Measurements from ENCODE around the gene OR2A42.
"Not testable (repeated sequence)": the region's sequence is repeated elsewhere in the genome, so short reads cannot be mapped to it uniquely, and the experiment has no call there.

The OR2A42 gene, protein sequence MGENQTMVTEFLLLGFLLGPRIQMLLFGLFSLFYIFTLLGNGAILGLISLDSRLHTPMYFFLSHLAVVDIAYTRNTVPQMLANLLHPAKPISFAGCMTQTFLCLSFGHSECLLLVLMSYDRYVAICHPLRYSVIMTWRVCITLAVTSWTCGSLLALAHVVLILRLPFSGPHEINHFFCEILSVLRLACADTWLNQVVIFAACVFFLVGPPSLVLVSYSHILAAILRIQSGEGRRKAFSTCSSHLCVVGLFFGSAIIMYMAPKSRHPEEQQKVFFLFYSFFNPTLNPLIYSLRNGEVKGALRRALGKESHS

DNA sequence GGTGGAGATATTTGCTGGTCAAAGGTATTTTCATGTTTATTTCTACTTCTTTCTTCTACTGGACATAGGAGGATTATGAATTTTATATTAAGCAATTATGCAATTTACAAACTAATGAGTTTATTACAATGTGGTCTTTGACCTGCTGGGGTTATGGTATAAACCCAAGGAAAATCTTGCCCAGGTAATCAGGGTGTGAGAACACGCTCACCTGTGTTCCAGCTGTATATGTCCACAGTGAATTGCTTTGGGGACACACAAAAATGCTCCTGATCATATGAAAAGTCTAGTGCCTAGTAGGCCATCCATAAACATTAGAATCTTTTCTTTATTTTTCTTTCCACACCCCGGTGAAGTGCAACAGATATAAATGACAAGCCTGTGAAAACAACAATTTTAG lies at the start of gene OR2A42:
TSS of gene OR2A42 (minus strand) at position 241 of the 400 bp plus-strand sequence. CDS start 6,762 bp downstream, outside the sequence.
- not testable (repeated sequence) for DNase-seq

DNA sequence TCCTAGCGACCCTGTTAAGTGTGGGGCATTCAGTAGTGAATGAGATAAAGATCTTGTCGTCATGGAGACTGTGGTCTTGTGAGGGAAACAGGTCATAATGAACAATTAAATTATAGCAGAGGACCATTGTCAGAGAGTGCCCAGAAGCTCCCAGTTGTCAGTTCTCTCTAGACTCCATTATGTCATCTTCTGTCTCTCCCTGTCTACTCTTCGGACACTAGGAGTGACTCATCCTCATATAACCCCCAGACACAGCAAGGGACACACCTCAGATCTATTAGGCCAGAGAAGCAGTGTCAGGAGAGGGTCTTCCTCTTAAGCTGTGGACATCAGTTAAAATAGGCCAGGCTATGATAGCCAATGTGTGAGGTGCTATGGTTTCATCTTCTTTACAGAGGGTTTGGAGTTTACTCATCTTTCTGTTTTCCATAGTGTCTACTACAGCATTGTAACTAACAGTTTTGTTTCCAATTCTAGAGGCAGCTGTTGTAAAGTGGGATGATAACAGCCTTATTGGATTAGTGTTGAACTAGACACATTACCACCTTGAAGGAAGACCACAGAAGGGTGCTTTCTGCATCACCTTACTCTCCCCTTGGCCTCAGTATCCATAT lies 47.9 kb upstream of the OR2A42 start:
- not testable (repeated sequence) for DNase-seq

DNA sequence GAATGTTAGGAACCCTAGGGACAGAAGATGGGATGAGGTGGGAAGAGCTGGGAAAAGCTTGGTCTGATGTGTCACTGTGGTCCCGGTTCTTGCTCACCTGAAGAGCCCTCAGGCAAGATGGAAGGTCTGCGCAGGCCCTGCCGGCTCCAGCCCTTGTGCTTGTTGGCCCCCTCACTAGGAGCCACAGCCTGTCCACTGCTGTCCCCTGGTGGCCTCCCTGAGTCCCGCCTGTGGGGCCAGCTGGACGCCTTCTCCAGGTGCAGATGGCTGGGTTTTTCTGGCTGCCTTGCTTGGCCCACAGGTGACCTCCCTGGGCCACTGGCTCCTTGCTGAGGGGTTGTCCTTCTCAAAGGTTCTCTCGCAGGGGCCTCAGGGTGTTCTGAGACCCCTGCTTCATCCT lies 44.3 kb upstream of the OR2A42 start:
- not testable (repeated sequence) for DNase-seq

DNA sequence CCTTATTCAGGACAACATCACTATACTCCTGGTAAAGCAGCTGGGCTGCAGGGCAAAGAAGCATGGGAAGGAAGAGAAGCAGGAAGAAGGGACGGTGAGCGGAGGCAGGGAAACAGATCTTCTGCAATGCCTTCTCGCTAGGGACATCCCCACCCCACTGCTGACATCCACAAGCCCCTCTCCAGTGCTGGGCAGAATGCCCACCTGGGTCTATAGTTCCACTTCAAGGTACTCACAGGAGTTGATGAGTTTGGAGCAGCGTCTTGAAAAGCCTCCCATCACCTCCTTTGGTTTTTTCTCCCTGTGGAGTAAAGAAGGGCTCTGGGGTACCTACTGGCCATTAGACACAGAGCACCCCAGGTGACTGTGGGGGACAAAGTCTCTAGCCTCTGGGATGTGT lies 43.1 kb upstream of the OR2A42 start:
- not testable (repeated sequence) for DNase-seq

DNA sequence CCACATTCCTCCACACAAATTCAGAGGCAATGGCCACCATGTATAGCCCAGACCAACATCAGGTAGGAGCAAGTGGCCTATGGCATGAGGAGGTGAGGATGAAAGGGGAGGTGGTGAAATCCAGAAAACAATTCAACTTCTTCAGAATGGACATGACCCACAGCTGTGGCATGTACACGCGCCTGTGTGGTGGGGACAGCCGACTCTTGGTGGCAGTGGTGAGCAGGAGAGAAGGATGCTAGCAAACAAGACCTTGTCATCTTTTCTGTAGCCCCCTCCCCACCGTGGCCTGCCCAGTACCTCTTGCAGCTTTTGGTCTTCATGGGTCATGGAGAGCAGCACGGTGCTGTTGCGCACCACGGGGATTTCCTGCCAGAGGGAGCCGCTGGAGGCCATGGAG lies 42.6 kb upstream of the OR2A42 start:
- not testable (repeated sequence) for DNase-seq

DNA sequence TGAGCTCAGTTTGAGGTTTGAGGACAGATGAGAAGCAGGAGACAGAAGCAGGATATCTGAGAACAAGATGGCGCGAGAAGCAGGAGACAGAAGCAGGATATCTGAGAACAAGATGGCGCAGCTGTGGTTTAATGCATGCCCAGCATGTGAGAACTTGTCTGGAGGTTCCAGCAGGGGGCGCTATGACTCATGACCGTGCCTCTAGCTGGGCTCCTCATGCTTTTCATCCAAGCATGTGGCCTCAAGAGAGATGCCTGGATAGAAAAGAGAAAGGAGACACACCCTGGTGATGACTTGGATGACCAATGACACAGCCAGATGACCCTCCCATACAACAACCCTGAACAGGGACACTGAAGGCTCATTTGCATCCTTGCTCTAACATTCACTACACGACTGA lies 40.6 kb upstream of the OR2A42 start:
- not testable (repeated sequence) for DNase-seq

DNA sequence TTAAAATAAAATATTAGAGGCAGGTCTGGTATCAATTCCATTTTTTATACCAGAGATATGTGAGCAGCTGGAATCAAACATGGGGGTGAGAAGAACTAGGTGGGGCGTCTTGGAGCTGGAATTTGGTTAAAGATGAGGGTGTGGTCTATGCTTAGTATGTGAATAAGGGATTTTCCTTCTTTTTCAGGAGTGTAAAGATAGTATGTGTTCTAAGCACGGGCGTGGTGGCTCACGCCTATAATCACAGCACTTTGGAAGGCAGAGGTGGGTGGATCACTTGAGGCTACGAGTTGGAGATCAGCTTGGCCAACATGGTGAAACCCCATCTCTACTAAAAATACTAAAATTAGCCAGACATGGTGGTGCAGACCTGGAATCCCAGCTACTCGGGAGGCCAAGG lies 35.9 kb upstream of the OR2A42 start:
- not testable (repeated sequence) for DNase-seq

DNA sequence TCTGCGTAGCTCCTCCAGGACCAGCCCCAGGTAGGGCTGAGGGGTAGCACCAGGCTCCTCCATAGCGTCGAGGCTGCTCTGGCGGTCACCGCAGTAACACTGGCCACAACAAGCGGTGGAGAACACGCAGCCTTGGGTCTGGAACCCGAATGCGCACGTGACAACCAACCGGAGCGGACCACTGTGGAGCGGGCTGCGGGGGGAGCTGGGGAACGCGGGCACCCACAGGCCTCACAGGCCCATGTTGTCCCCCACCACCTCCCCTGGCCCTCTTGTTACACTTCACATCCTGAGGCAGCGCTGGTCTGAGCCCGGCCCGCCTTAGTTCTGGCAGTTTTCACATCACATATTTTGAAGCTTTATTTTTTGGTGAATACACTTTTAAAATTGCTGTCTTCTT lies 29.8 kb upstream of the OR2A42 start, which contains the start of gene CTAGE8:
TSS of gene CTAGE8 (minus strand) at position 101 of the 400 bp plus-strand sequence. CDS start at position 63, 38 bp downstream.
- not testable (repeated sequence) for DNase-seq

DNA sequence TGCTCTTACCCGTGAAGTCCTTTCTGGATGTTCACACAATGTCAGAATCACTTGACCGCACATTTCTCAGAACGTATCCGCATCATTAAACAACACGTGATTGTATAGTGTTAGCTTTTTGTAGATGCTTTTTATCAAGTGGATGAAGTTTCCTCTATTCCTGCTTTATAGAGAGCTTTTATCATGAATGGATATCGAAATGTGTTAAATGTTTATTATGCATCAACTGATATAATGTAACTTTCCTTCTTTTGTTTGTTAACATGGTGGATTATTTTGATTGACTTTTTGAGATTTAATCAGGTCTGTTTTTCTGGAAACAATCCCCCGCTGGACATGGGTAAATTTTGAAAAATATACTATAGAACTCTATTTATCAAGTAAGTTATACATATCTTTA lies 25.3 kb upstream of the OR2A42 start, which contains the start of gene OR2A7:
TSS of gene OR2A7 (minus strand) at position 101 of the 400 bp plus-strand sequence. CDS start 5,164 bp downstream, outside the sequence.
- DNase-seq: not testable (repeated sequence)

DNA sequence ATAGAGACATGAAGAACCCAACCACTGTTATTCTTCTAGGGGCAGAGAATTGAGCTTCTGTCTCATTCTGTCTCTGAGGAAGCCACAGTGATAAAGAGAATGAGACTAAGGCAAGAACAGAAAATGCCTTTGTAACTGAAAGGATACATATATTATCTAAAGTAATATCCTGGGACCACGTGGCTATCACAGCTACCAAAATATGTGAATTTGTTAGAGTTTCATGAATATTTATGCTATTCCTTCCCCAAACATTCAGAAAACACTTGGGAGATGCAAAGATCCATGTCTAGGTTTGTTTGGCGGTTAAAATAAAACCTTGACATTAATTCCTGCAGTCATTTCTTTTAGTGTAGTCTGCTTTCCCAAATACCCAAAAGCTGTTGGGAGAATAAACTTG lies 22.7 kb upstream of the OR2A42 start:
- DNase-seq: not testable (repeated sequence)

DNA sequence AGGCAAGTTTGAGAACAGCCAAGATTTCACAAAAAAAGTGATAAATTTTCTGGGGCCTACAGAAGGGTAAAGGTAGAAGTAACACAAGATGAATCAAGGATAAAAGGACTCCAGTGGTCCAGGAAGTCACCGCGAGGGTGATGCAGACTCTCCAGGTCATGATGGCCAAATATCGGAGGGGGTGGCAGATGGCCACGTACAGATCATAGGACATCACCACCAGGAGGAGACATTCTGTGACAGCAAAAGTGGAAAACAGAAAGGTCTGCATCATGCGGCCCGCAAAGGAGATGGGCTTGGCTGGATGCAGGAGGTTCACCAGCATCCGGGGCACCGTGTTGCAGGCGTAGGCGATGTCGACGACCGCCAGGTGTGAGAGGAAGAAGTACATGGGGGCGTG lies 19.7 kb upstream of the OR2A42 start:
- DNase-seq: not testable (repeated sequence)

DNA sequence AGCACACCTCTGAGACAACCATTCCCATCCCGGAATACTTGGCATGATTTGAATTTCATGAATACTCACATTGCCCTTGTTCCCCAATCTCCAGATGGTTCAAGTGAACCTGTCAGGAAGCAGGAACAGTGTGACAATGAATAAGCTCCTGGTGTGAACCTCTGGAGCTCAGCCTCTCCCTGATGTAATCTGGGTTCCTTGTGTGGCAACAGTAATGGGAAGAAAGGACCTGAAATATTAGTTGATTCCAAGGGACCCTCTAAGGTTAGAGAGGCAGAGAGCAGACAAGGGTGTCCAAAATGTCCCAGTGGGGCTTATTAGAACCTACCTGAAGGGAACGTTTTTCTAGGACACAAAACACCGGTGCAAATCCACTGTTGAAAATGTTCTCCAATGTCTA lies 16.7 kb upstream of the OR2A42 start:
- no peak for DNase-seq

DNA sequence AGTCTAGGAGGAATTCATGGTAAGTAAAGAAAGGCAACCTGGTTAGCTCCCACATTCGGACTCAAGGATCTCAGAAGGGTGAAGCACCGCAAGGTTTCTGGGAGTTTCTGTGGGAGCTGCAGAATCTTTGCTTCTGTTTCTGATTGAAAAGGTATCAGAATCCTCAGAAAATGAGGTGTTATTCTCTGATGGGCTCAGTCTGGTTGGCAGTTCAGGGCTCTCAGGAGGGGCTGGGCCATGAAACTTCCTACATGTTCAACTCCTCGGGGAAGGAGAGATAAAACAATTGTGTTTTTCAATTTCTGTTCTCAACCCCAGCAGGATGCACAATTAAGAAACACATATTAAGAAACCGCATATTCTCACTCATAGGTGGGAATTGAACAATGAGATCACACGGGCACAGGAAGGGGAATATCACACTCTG lies 16.1 kb upstream of the OR2A42 start:
- DNase-seq: no peak

DNA sequence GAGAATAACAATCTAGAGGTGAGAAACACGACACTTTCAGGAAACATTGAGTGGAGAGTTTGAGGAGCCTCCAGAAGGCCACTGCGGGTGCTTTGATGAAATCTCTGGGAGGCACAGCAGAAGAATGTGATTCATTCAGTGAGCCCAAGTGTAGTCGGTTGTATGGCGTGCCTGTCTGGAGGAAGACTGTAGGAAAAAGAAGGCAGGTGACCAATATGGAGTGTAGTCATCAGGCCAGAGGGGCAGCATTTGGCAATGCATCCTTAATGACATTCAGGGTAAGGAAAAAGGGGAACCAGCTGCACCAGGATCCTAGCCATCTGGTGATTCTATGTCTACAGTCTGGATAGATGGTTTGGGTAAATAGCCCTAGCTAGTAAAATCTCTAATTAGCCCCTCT lies 12.9 kb upstream of the OR2A42 start:
- DNase-seq: not testable (repeated sequence)

DNA sequence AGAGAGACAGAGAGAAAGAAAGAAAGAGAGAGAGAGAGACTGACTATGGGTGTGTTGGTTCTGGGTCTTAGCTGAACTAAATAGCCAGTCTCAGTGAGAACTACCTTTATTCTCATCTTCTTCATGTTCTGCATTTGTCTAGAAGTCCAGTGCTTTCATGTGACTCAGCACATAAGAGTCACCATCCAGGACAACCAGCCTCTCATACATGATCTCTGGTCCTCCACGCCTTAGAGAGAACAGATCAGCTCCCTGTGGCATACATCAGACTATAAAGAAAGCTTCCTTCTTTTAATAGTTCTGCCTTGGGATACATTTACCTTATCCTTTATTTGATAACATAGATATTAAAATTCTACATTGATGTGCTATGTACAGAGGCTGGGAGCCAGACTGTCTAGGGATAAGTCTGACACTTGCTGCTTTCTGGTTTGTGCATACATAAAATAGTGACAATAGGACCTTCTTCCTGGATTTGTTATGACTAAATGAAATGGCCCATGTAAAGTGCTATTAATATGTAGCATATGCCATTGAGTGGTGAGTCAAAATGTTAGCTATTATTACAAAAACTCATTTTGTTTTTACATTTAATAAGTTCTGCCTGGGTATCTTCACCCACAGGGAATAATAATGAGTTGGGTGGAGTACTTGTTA lies 8.4 kb upstream of the OR2A42 start:
- not testable (repeated sequence) for DNase-seq

DNA sequence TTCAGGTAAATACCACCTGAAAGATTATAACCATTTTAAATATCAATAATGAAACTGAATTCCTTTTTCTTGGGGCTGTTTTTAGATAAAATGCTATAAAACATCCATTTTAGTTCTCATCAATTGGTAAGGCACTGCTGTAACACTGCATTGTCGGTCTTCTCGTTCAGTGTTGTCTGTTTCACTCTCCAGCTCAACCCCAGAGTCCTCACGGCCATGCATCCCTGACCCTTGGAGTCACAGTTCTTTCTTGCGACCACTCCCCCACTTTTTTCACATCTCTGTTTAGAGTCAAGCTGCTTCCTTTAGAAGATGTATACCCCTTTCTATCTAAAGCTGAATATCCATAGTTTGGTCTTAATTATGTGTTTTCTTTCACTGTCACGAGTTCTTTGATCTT lies 7.6 kb upstream of the OR2A42 start:
- not testable (repeated sequence) for DNase-seq

DNA sequence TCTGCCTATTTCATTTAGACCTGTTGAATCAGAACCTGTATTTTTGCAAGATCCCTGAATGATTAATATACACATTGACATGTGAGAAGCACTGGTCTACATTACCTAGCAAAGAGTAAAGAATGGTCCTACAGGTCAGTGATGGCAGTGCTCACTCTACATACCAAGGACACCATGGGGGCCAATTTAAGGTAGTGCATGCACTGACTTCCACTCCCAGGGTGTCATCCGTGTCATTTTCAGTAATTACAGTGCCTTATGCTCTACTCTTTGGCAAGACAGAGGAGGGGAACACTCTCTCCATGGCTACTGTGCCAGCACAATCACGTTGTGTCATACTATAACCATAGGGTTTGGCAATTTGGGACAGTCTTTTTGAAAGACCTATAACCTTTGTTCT lies 6.0 kb upstream of the OR2A42 start:
- not testable (repeated sequence) for DNase-seq

DNA sequence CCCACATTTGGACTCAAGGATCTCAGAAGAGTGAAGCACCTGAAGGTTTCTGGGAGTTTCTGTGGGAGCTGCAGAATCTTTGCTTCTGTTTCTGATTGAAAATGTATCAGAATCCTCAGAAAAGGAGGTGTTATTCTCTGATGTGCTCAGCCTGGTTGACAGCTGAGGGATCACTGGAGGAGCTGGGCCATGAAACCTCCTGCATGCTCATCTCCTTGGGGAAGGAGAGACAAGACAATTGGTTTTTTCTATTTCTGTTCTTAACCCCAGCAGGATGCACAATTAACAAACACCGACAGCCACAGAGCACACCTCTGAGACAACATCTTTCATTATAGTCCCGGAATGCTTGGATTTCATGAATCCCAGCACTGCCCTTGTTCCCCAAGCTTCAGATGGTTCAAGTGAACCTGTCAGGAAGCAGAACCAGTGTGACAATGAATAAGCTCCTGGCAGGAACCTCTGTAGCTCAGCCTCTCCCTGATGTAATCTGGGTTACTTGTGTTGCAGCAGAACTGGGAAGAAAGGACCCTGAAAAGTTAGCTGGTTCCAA lies 799 bp downstream of the OR2A42 start:
- not testable (repeated sequence) for DNase-seq

DNA sequence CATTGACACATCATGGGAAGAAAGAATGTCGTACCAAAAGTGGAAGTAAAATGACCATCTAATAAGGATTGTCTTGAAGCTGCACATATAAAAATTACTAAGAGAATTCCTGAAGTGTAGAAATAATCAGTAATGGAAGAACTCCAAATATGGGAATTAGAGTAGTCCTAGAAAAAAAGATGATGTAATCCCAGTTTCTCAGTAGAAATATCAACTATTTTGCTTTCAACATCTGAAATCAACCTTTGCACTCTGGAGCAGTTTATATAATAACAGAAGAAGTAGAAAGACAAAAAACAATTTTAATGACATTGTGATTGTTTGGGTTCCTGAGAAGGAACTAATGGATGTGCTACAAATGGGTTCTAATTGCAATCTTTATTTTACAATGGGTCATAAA lies 6.4 kb downstream of the OR2A42 start:
- not testable (repeated sequence) for DNase-seq

DNA sequence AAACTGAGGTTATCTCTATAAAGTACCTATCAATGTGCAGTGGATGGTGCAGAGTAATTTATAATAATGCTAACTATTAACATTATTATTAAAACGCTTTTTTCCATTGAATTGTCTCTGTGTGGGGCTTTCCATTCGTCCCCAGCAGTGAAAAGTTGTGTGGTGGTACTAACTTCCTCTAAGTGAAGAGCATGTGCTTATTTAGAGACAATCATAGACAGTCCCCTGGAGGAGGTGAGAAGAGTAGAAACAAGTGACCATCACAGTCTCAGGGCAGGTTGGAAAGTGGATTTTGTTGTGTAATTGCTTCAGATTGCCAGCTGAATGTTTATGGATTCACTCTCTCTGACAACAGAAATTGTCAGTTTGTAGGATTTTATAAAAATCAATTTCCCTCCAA lies 8.4 kb downstream of the OR2A42 start:
- DNase-seq: not testable (repeated sequence)

DNA sequence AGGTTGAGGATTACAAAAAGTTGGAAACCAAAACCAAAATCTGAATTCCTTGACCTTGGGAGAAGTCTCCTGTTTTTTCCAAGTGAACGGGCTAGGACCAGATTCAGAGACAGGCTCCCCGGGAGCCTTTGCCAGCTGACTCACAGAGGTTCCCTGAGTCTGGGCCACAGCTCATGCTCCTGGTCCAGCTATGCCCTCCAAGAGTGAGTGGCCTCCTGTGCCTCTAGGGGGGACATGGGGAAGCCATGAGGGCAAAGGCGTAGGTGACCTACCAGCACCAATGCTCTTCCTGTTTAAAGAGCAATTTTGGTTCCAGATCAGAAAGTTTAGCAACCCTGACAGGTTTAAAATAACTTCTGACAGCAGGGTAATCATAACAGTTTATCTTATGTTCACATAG lies 10.6 kb downstream of the OR2A42 start:
- not testable (repeated sequence) for DNase-seq

DNA sequence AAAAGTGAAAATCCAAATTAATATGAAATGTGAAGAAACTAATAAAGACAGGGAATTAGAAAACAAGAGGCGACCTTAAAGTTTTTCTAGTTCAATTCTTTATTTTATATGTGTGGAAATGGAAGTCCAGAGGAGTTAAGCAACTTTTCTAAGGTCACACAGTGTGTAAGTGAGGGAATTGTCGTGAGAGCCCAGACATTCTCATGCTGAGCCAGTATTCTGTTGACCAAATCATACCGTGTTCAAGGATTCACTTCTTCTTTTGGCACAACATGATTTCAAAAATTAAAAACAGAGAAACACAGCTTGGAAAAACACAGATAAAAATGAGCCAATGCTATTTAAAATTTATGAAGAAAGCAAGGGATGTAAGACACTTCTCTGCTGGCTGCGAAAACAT lies 12.5 kb downstream of the OR2A42 start:
- DNase-seq: not testable (repeated sequence)

DNA sequence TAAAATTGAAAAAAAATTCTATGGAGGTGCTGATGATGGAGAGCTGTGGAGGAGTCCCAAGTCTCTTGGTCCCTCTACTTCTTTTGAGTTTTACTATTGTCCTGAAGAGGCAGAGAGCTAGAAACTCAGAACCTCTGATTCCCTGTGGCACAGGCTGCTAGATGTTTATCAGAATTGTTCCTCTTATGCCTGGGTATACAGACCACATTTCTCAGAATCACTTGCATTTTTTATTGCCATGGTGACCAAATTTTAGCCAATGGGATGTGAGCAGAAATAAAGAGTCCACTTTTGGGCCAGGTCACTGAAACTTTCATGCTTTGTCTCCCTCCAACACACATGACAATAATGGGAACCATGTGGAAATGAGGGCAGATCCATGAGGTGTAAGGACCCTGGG lies 15.7 kb downstream of the OR2A42 start:
- DNase-seq: not testable (repeated sequence)
